Measurements from ENCODE around the gene SLC39A1. TPM values are rescaled to one million over a fixed set of nuclear protein-coding genes. Genes with fewer than 3 reads are reported as not detected.

SLC39A1 gene
- total and polyA plus RNA-seq, 4 experiments from 2014 or later: 21.6 to 47.3 (median 29.1) TPM

DNA sequence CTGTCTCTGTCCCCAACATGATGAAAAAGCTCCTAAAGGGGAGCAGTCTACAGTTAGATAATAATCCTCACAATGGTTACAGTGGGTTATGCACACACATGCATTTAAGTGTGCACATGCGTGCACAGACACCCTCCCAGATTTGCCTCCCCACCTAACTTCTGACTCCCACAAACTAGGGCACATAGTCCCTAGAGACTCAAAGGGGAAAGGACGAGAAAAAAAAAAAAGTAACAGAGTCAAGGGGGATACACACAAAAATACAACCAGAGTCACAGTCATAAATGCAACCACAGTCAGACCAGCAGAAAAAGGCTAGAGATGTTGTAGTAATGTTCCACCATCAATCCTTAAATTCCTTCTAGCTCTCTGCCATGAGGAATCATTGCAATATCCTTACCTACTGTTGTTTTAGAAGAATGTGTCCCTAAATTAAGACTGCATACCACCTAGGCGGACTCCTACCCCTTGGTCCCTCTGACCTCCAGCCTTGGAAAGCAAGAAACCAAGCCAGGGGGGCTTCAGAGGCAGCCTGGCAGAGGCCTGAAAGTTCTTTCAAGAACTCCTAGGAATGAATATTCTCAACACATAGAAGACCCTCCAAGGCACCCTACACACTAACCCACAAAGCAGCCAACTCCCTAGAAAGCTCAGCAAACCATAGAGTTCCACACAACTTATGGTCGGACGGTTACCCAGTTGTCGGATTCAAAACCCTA lies 6.2 kb downstream of the SLC39A1 start:
- Mint-ChIP-seq H3K27me3 (no peaks in the 10 kb centered on the region), H3K9me3 (no peaks in the 10 kb centered on the region), H3K36me3 (peaks cover 16 to 42% of the 10 kb centered on the region in 2 donors), H3K4me1 (peaks cover 36 to 65% (median 49%) of the 10 kb centered on the region in 4 donors), H3K4me3 (peak overlapping the region; percentile 97 to 99 (median 99)), H3K27ac (peak overlapping the region; percentile 88 to 99 (median 97))
- intact Hi-C loops (cut with micrococcal nuclease): loop anchor here (5.0 kb wide), 1 partner anchor 175 kb away; no protein-coding TSS in a partner anchor
- H3K36me3 ChIP-seq (ENCODE audit: insufficient read depth, low read length): peaks cover 23% of the 10 kb centered on the region
- ChIA-PET CTCF (ENCODE audit: partially characterized antibody) (interaction anchor here (1.3 to 4.3 kb wide), 4 partner anchors 11 to 30 kb away, joined by 3 to 31 read pairs (median 8); partner anchors contain the start of genes CREB3L4, DENND4B and RAB13), POLR2A (ENCODE audit: partially characterized antibody) (interaction anchor here (1.0 to 8.6 kb wide), 11 partner anchors 10 to 323 kb away, joined by 3 to 142 read pairs (median 10); partner anchors contain the start of genes CHTOP, CREB3L4, DENND4B and GATAD2B)
- H3K27ac ChIP-seq (ENCODE audit: low read depth, low read length): peak overlapping the region; percentile 90
- no peaks in the 10 kb centered on the region for H3K27me3 ChIP-seq (ENCODE audit: insufficient read depth, low read length)
- H3K9me3 ChIP-seq (ENCODE audit: control insufficient read depth in 1 of 2, low read length in 2 of 2): no peaks in the 10 kb centered on the region
- H3K4me3 ChIP-seq (ENCODE audit: low read length in 2 of 2): peak overlapping the region; percentile 80 to 99
- peaks cover 53% of the 10 kb centered on the region for H3K4me1 ChIP-seq (ENCODE audit: insufficient read depth, low read length)
- DNase-seq: no peak

DNA sequence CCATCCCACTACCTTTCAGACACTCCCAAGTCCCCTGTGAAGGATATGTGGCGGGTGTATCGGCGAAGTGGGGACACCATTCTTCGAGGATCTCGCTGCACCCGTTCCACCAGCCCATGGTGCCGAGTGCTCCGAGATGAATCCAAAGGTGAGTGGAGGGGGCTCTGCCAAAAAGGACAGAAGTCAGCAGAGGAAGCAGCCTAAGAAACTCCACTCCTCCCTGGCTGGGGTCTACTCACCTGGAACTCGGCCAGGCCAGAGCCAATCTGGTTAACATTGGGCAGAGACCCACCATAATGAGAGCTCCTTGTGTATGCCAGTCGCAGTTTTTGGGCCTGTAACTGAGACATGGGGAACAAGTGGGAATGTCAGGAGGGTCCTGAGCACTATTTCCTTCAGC lies 8.5 kb downstream of the SLC39A1 start:
- Histone ChIP-seq H3K27me3 (ENCODE audit: insufficient read depth, low read length) (no peaks in the 10 kb centered on the region), H3K4me1 (ENCODE audit: insufficient read depth, low read length) (peaks cover 46% of the 10 kb centered on the region), H3K4me3 (ENCODE audit: low read length in 2 of 2) (no peak overlapping the region), H3K9me3 (ENCODE audit: control insufficient read depth in 1 of 2, low read length in 2 of 2) (no peaks in the 10 kb centered on the region), H3K36me3 (ENCODE audit: insufficient read depth, low read length) (peaks cover 47% of the 10 kb centered on the region), H3K27ac (ENCODE audit: low read depth, low read length) (peak overlapping the region; percentile 0)
- Mint-ChIP-seq H3K36me3 (peaks cover 32 to 56% of the 10 kb centered on the region in 2 donors), H3K27ac (peak overlapping the region in 3 of 7 donors; percentile 25 to 83 (median 30)), H3K27me3 (no peaks in the 10 kb centered on the region), H3K9me3 (no peaks in the 10 kb centered on the region), H3K4me3 (peak overlapping the region in 3 of 8 donors; percentile 4 to 50 (median 31)), H3K4me1 (peaks cover 30 to 62% (median 40%) of the 10 kb centered on the region in 4 donors)
- POLR2A ChIA-PET (ENCODE audit: partially characterized antibody): interaction anchor here (0.6 to 8.6 kb wide), 5 partner anchors 8 to 319 kb away, joined by 3 to 142 read pairs (median 7); partner anchors contain the start of genes CREB3L4, DENND4B, JTB and SLC39A1
- no peak for DNase-seq
- intact Hi-C loops (cut with micrococcal nuclease): loop anchor here (5.0 kb wide), 1 partner anchor 173 kb away; no protein-coding TSS in a partner anchor
- CTCF ChIA-PET (ENCODE audit: partially characterized antibody): no interaction called here

DNA sequence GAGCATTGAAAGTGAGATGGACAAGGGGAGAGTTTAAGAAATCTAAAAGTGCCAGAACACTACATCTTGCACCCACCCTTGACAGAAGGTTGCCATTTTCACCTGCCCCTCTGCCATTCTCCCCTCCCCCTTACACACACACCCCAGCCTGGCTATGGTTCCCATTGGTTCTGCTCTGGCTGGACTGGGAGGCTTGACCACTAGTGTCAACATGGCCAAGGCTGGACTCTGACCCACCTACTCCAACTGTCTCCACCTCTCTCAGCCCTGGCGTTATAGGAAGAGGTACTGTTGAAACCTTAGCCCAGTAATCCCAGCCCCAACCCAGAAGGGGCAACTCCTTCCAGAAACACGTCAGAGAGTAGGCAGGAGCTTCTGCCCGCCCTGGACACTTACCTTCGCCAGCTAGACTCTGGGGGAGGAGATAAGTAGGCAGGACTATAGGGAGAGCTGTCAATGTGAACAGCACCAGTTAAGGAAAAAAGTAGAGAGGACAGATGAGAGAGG lies 9.4 kb downstream of the SLC39A1 start:
- no peaks in the 10 kb centered on the region for H3K9me3 ChIP-seq (ENCODE audit: control insufficient read depth in 1 of 2, low read length in 2 of 2)
- H3K9me3 Mint-ChIP-seq: no peaks in the 10 kb centered on the region
- DNase-seq: no peak
- H3K4me3 ChIP-seq (ENCODE audit: low read length in 2 of 2): no peak overlapping the region
- peaks cover 42% of the 10 kb centered on the region for H3K4me1 ChIP-seq (ENCODE audit: insufficient read depth, low read length)
- H3K27me3 ChIP-seq (ENCODE audit: insufficient read depth, low read length): no peaks in the 10 kb centered on the region
- H3K4me1 Mint-ChIP-seq: peaks cover 28 to 62% (median 40%) of the 10 kb centered on the region in 4 donors
- H3K27ac ChIP-seq (ENCODE audit: low read depth, low read length): peak overlapping the region; percentile 0
- H3K36me3 ChIP-seq (ENCODE audit: insufficient read depth, low read length): peaks cover 52% of the 10 kb centered on the region
- no peaks in the 10 kb centered on the region for H3K27me3 Mint-ChIP-seq
- peaks cover 32 to 59% of the 10 kb centered on the region in 2 donors for H3K36me3 Mint-ChIP-seq
- ChIA-PET CTCF (ENCODE audit: partially characterized antibody) (interaction anchor here (1.0 to 1.4 kb wide), 3 partner anchors 12 to 157 kb away, joined by 3 to 6 read pairs (median 3); partner anchors contain the start of gene CREB3L4), POLR2A (ENCODE audit: partially characterized antibody) (interaction anchor here (0.7 to 8.6 kb wide), 5 partner anchors 8 to 37 kb away, joined by 3 to 142 read pairs (median 7); partner anchors contain the start of genes CREB3L4, DENND4B, JTB and SLC39A1)
- intact Hi-C loops (cut with micrococcal nuclease): no loop called here
- H3K4me3 Mint-ChIP-seq: peak overlapping the region in 5 of 8 donors; percentile 4 to 50 (median 45)
- peak overlapping the region in 6 of 7 donors; percentile 30 to 83 (median 68) for H3K27ac Mint-ChIP-seq

DNA sequence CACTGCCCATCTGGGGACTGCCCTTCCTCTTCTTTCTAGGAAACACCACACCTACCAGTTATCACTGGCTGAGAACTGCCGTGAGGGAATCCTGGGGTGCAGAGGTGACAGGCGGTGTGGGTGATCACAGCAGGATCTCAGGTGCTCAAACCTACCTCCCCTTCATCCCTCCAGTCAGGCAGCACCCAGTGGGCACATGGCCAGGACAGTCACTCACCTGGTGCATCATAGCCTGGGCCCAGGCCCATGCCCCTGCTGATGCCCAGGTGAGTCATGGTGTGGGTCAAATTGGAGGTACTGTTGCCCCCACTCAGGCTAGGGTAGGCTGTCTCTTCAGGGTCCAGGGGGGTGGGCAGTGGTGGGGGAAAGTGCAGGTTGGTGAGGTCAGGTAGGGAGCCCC lies 11.5 kb downstream of the SLC39A1 start:
- H3K4me1 Mint-ChIP-seq: peaks cover 18 to 43% (median 30%) of the 10 kb centered on the region in 4 donors
- ChIA-PET POLR2A (ENCODE audit: partially characterized antibody) (interaction anchor here (1.0 to 1.5 kb wide), 3 partner anchors 11 to 39 kb away, joined by 3 read pairs; partner anchors contain the start of gene RPS27), CTCF (ENCODE audit: partially characterized antibody) (no interaction called here)
- no peaks in the 10 kb centered on the region for H3K27me3 ChIP-seq (ENCODE audit: insufficient read depth, low read length)
- H3K9me3 ChIP-seq (ENCODE audit: control insufficient read depth in 1 of 2, low read length in 2 of 2): no peaks in the 10 kb centered on the region
- peaks cover 36 to 63% of the 10 kb centered on the region in 2 donors for H3K36me3 Mint-ChIP-seq
- H3K27ac ChIP-seq (ENCODE audit: low read depth, low read length): no peak overlapping the region
- no peak for DNase-seq
- no peak overlapping the region for H3K4me3 Mint-ChIP-seq
- no peaks in the 10 kb centered on the region for H3K9me3 Mint-ChIP-seq
- peaks cover 65% of the 10 kb centered on the region for H3K36me3 ChIP-seq (ENCODE audit: insufficient read depth, low read length)
- intact Hi-C loops (cut with micrococcal nuclease): no loop called here
- peak overlapping the region in 3 of 7 donors; percentile 42 to 66 (median 46) for H3K27ac Mint-ChIP-seq
- H3K4me3 ChIP-seq (ENCODE audit: low read length in 2 of 2): no peak overlapping the region
- peaks cover 36% of the 10 kb centered on the region for H3K4me1 ChIP-seq (ENCODE audit: insufficient read depth, low read length)
- H3K27me3 Mint-ChIP-seq: no peaks in the 10 kb centered on the region

DNA sequence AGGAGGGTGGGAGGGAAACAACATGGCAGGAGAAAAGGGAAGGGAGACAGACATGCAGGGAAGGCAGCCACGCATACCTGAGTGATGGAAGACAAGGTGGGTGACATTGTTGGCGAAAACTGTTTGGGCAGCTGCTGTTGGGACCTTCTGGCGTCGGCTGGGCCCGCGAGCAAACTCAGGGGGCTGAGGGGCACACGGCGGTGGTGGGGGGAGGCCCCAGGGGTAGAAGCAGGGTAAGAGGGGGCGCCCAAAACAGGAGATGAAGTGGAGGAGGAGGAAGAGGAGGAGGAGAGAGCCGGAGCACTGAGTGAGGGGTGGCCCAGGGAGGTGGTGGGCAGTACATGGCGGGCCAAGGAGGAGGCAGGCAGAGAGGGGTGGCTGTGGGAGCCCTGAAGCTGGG lies 12.2 kb downstream of the SLC39A1 start:
- H3K4me3 Mint-ChIP-seq: no peak overlapping the region
- intact Hi-C loops (cut with micrococcal nuclease): no loop called here
- peaks cover 12 to 37% (median 24%) of the 10 kb centered on the region in 4 donors for H3K4me1 Mint-ChIP-seq

DNA sequence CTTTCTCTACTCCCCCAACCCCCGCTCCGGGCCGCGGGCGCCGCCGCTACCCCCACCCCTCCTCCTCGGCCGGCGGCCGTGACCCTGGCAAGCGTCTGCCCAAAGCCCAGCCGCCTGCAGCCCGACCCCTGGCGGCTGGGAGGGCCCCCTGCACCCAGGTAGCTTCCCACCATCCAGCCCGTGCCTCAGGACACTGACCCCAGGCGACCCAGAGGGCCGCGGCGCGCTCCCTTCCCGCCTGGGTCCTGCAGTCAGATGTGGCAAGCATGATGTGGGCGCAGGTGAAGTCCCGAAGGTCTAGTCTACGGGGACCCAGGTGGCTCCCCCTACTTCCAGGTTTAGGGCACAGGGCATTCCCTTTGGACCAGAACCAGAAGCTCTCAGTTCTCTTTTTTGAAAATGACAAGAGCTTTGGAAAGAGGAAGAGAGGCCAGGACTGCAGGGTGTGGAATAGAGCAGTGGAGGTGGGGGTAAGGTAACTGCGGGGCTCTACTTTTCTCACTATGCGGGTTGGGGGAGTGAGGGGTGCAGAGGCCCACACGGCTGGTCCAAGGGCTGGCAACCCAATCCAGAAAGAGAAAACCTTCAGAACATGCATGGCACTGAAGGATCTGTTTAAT lies 16.6 kb downstream of the SLC39A1 start, which contains the start of gene DENND4B:
Gene DENND4B (minus strand): TSS at position 97 of the 620 bp plus-strand sequence. CDS start 2,344 bp downstream, outside the sequence.
- POLR2A ChIA-PET (ENCODE audit: partially characterized antibody): interaction anchor here (1.1 to 13.0 kb wide), 16 partner anchors 10 to 275 kb away, joined by 3 to 298 read pairs (median 15); partner anchors contain the start of genes CREB3L4, CRTC2, GATAD2B and JTB
- H3K36me3 Mint-ChIP-seq: peaks cover 28 to 70% of the 10 kb centered on the region in 2 donors
- intact Hi-C loops (cut with micrococcal nuclease): loop anchor here (1.0 kb wide), 3 partner anchors 21 to 149 kb away; partner anchors contain the start of gene CREB3L4

More for the DNA sequence above, 12.2 kb downstream of the SLC39A1 start:
- H3K27ac ChIP-seq (ENCODE audit: low read depth, low read length): no peak overlapping the region
- H3K27me3 ChIP-seq (ENCODE audit: insufficient read depth, low read length): no peaks in the 10 kb centered on the region
- Mint-ChIP-seq H3K27ac (peak overlapping the region in 2 of 7 donors; percentile 26 to 42), H3K36me3 (peaks cover 36 to 63% of the 10 kb centered on the region in 2 donors), H3K9me3 (no peaks in the 10 kb centered on the region), H3K27me3 (no peaks in the 10 kb centered on the region)
- H3K9me3 ChIP-seq (ENCODE audit: control insufficient read depth in 1 of 2, low read length in 2 of 2): no peaks in the 10 kb centered on the region
- peaks cover 32% of the 10 kb centered on the region for H3K4me1 ChIP-seq (ENCODE audit: insufficient read depth, low read length)
- peaks cover 65% of the 10 kb centered on the region for H3K36me3 ChIP-seq (ENCODE audit: insufficient read depth, low read length)
- CTCF ChIA-PET (ENCODE audit: partially characterized antibody): no interaction called here
- no peak overlapping the region for H3K4me3 ChIP-seq (ENCODE audit: low read length in 2 of 2)
- no peak for DNase-seq
- POLR2A ChIA-PET (ENCODE audit: partially characterized antibody): interaction anchor here (0.7 to 1.0 kb wide), 2 partner anchors 11 to 39 kb away, joined by 3 to 4 read pairs; partner anchors contain the start of gene RPS27

More for the DNA sequence above, 16.6 kb downstream of the SLC39A1 start, which contains the start of gene DENND4B:
- Mint-ChIP-seq H3K27me3 (peaks cover 0 to 4% of the 10 kb centered on the region in 2 donors), H3K4me1 (peaks cover 18 to 45% (median 30%) of the 10 kb centered on the region in 4 donors), H3K27ac (peak within 1 kb of the TSS; percentile 96 to 98 (median 98)), H3K4me3 (peak within 1 kb of the TSS; percentile 89 to 99 (median 96)), H3K9me3 (peaks cover 0 to 4% (median 0%) of the 10 kb centered on the region in 8 donors)
- Histone ChIP-seq H3K4me1 (ENCODE audit: insufficient read depth, low read length) (peaks cover 35% of the 10 kb centered on the region), H3K27ac (ENCODE audit: low read depth, low read length) (peak within 1 kb of the TSS; percentile 83), H3K9me3 (ENCODE audit: control insufficient read depth in 1 of 2, low read length in 2 of 2) (no peaks in the 10 kb centered on the region), H3K27me3 (ENCODE audit: insufficient read depth, low read length) (no peaks in the 10 kb centered on the region), H3K36me3 (ENCODE audit: insufficient read depth, low read length) (peaks cover 52% of the 10 kb centered on the region), H3K4me3 (ENCODE audit: low read length in 2 of 2) (peak within 1 kb of the TSS; percentile 47 to 72)
- CTCF ChIA-PET (ENCODE audit: partially characterized antibody): interaction anchor here (0.6 to 4.8 kb wide), 19 partner anchors 9 to 149 kb away, joined by 3 to 69 read pairs (median 11); partner anchors contain the start of genes CREB3L4, CRTC2, GATAD2B and JTB
- peak; percentile 69 to 79 (median 74) for DNase-seq
